ENCODE results near the gene APBB1IP.
"Not testable (repeated sequence)": the region's sequence is repeated elsewhere in the genome, so short reads cannot be mapped to it uniquely, and the experiment has no call there.

The APBB1IP gene

DNA sequence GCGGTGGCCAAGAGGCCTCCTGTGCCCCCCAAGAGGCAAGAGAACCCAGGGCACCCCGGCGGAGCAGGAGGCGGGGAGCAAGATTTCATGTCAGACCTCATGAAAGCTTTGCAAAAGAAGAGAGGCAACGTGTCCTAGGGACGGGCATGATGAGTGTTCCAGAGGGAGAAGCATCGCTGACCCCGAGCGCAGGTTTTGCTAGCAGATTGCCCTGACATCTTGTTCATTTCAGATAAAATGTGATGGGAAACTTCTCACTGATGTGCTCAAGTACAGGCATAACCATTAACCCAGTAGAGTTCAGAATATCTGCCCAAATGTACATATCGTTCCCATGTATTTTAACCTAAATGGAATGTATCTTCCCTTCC lies 129.2 kb downstream of the APBB1IP start:
- DNase-seq, result no peak

DNA sequence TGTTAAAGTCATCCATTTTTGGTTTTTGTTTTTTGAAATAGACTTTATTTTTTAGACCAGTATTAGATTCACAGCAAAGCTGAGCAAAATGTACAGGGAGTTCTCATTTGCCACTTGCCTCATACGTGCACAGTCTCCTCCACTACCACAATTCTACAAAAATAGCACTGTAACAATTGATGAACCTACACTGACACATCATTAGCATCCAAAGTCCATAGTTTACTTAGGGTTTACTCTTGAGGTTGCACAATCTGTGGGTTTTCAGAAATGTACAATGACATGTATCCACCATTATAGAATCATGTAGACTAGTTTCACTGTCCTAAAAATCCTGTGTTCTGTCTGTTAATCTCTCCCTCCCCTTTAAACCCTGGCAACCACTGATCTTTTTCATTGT lies 133.5 kb downstream of the APBB1IP start:
- DNase-seq, result no peak

DNA sequence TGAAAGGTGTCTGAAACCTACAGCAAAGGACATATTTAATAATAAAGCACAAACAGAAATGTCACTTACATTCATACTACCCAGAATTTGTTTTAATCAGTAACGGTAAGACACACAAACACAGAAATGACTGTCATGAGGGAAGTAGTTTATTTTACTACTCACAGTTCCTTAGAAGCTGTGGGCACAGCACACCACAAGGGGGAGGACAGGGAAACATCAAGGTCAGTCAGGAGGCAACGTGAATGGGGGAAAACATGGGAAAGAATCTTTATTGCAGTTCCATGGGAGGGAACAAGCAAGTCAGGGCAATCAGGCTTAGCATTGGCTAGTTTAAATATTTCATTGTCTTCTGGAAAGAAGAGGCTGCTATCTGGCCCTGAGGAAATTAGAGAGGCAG lies 135.5 kb downstream of the APBB1IP start:
- no peak for DNase-seq

DNA sequence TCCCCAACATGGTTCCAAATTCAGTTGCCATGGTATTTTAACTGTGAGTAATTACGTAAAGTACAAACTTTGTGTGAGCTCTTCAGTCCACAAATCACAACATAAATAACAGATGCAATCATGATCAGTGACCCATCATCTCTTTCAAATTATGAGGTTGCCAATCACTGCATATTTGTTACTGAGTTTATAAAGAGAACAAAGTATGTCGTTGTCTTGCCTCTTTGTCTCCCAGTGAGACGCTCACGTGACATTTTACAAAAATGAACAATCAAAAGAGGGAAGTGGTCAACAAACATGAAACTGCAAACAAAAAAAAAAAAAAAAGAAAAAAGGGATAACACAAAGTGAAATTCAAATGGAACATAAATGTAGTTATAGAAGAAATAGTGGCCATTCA lies 136.6 kb downstream of the APBB1IP start:
- DNase-seq, result no peak

DNA sequence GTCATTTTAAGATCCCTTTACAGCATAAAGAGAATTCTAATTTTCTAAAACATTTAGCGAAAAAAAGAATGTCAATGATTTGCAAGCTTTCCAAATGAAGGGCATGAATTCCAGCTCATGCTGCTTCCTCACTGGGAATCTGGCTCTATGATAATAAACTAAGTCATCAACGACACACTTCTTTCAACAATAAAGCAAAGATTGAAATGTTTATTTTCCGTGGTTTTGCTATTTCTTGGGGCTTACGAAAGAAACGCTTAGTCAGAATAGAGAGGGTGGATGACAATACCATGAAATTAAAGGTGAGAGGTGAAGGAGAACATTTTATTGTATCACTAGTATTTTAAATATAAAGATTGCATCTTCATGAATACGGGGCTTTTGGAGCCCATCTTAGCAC lies 140.2 kb downstream of the APBB1IP start:
- DNase-seq, result not testable (repeated sequence)

DNA sequence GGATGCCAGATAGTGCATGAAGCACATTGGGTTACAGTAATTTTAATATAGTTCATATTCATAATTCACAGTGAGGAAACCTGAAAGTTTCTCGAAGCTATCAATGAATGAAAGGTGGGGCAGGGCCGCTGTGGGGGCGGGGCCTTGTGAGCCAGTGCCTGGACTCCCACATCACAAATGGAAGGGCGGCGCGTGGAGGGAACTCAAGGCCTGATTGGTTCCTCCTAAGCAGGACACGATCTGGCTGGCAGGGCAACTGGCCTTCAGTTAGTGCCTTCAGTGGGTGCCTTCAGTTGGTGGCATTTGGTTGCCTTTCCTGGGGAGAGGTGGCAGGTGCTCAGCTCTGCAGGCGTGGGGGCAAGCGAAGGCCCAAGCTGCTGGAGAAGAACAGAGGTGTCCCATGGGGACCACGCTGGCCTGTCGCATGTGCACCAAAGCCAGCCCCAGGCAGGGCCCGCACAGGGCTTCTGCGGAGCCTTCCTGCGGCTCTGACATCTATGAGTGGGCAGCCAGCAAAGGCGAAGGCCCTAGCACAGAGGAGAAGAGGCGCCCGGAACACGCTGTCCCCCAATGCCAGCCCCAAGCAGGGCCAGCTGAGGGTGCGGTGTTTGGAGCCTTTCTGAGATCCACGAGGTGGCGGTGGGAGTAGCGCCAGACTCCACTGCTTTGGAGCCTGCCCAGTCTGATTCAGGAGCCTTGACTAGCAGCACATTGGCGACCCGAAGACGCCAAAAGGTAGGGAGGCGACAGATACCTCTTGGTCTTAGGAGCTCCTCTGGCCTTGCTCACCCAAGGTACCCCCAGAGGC lies 141.3 kb downstream of the APBB1IP start:
- no peak for DNase-seq

DNA sequence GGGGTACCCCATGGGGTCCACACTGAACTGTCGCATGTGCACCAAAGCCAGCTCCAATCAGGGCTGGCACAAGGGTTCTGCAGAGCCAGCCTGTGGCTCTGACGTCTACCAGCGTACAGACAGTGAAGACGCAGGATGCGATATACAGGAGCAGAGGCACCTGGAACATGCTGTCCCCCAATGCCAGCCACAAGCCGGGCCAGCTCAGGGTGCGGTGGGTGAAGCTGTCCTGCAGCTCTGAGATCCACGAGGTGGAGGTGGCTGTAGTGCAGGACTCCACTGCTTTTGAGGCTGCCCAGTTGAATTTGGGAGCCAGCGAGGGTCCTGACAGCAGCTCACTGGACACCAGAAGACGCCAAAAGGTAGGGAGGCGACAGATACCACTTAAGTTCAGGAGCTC lies 148.1 kb downstream of the APBB1IP start:
- DNase-seq, result no peak

DNA sequence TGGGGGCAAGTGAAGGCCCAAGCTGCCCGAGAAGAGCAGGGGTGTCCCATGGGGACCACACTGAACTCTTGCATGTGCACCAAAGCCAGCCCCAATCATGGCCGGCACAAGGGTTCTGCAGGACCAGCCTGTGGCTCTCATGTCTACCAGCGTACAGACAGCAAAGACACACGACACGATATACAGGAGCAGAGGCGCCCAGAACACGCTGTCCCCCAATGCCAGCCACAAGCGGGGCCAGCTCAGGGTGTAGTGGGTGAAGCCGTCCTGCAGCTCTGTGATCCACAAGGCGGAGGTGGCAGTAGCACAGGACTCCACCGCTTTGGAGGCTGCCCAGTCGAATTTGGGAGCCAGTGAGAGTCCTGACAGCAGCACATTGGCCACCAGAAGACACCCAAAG lies 150.5 kb downstream of the APBB1IP start:
- DNase-seq, result no peak

DNA sequence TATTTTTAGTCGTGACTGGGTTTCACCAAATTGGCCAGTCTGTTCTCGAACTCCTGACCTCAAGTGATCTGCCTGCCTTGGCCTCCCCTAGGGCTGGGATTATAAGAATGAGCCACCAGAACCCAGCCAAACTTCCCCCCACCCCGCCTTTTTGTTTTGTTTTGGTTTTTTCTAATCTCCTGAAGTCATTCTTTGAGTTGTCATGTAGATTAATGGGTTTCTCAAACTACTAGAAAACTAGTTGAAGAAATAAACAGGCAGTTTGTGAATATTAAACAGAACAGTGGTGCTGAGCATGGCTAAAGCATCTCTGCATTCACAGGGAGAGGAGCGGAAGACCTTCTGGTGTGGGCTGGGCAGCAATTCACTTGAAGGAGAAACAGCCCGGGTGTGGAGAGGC lies 151.7 kb downstream of the APBB1IP start:
- DNase-seq, result not testable (repeated sequence)

DNA sequence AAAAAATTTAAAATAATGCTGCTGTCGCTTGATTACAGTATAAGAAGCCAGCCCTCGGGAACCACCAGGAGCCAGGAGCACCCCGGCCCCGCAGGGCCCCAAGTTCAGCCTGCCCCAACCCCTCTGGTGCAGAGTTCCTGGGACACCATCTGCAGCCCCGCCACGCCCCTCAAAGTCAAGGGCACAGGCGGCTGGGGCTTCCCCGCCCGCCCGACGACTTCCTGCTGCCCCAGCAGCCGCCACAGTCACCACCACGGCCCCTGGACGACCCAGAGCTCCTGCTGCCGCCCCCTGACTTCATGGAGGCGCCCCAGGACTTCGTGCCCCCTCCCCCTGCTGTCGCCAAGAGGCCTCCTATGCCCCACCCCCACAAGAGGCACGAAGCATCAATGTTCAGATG lies 155.8 kb downstream of the APBB1IP start:
- DNase-seq, result no peak

DNA sequence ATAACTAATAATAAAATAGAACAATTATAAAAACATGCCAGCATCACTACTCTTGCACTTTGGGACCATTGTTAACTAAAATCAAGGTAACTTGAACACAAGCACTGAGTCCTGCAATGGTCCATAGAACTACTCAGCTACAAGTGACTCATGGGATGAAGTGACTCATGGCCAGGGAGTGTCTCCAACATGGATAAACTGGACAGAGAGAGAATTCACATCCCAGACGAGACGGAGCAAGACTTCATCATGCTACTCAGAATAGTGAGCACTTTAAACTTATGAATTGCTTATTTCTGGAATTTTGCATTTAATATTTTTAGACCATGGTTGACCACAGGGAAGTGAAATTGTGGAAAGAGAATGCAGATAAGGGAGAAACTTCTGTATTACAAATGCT lies 165.1 kb downstream of the APBB1IP start:
- DNase-seq, result not testable (repeated sequence)

DNA sequence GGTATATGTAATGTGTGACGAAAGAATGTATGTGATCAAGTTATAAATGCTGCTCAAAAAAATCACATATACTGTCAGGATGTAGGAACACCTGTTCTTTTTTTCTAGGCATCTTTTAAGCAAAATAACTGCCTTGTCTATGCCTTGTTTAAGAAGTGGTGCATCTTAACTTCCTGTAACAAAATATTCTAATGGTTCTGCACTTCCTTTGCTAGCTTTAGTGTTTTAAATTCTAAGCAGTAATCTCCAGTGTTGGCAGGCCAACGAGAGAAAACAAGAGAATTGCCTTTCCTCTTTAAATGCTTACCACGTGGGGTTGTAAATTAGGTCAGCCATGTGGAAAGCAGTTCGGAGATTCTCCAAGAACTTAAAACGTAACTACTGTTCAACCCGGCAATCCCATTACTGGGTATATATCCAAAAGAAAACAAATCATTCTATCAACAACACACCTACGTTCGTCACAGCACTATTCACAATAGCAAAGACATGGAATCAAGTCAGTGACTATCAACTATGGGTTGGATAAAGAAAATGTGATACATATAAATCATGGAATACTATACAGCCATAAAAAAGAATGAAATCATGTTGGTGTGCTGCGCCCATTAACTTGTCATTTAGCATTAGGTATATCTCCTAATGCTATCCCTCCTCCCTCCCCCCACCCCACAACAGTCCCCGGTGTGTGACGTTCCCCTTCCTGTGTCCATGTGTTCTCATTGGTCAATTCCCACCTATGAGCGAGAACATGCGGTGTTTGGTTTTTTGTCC lies 166.4 kb downstream of the APBB1IP start:
- DNase-seq, result not testable (repeated sequence)

DNA sequence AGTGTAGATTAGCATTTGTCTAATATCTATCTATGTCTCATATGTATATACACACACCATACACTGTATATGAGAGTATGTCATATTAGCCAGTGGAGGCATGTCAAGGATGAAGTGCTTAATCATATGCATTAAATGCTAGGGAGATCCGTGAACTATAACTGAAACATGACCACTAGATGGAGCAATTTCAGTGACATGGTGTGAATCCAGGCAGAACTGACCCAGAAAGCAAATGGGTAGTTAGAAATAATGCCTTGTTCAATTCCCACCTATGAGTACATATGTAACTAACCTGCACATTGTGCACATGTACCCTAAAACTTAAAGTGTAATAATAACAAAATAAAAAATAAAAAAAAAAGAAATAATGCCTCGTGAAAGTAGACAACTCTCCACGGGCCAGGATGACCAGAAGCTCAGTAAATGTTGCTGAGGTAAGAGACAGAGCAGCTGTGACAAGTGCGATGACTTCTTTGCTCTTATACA lies 168.3 kb downstream of the APBB1IP start:
- DNase-seq, result not testable (repeated sequence)

DNA sequence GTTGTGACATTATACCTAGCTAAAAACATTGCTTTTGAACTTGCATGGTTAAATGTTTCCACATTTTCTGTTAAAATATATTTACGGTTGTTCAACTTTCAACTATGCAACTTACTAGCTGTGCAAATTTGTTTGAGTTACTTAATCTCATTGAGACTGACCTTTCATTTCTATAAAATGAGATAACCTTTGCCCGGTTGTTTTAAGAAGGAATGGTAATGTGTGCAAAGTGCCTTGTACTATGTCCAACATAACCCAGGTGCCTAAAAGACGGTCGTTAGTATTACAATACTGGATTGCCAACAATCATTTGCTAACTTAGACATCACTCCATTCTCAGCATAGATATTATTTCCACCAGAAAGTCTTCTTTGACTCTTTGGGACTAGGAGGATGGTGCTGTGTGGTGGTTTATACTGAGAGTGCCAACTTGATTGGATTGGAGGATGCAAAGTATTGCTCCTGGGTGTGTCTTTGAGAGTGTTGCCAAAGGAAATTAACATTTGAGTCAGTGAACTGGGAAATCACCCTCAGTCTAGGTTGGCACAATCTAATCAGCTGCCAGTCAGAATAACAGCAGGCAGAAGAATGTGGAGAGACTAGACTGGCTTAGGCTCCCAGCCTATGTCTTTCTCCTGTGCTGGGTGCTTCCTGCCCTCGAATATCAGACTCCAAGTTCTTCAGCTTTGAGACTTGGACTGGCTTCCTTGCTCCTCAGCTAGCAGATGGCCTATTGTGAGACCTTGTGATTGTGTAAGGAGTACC lies 174.2 kb downstream of the APBB1IP start:
- DNase-seq, result no peak
